A673 (cell line): ENCODE measurements around the gene PPCS. TPM values are rescaled to one million over a fixed set of nuclear protein-coding genes. Genes with fewer than 3 reads are reported as not detected.
"Not testable (repeated sequence)": the region's sequence is repeated elsewhere in the genome, so short reads cannot be mapped to it uniquely, and the experiment has no call there.

ENCODE experiments used
- BruUV-seq: library from RNA; stranded (reverse); fragments of 400-500 nt; replicated peaks from 2 replicates; lab custom pipeline; 2021; lab: Mats Ljungman, UMichigan
- CTCF ChIA-PET: fragments of 300-600 bp; sonication (Branson Sonifier 250); formaldehyde crosslinking; loops from one replicate; lab custom pipeline; 2022; ENCODE audit warnings: antibody characterized with exemption; lab: Charles Lee
- POLR2A ChIA-PET: fragments of 300-600 bp; sonication (Branson Sonifier 250); formaldehyde crosslinking; loops from one replicate; lab custom pipeline; 2022; ENCODE audit warnings: antibody characterized with exemption; ENCODE audit not compliant: low non-redundant PET; lab: Charles Lee
- DNase-seq: peaks from one replicate; pipeline ENCODE4 v3.0.0-alpha.2; 2015; ENCODE audit warnings: low spot score
- H3K27ac ChIP-seq: fragments of 200-600 bp; sonication (generic); 2 replicates; pipeline ENCODE4 v1.5.1; 2016; ENCODE audit warnings: mixed run types, low read depth, mild to moderate bottlenecking, mixed read lengths, antibody characterized with exemption, low read length; ENCODE audit not compliant: poor library complexity, severe bottlenecking
- H3K27me3 ChIP-seq: fragments of 200-600 bp; sonication (generic); replicated peaks from 2 replicates; pipeline ENCODE4 v1.6.1; 2017; ENCODE audit warnings: mixed run types, low read depth, mild to moderate bottlenecking, mixed read lengths, antibody characterized with exemption, low read length; ENCODE audit not compliant: insufficient read depth, poor library complexity
- H3K36me3 ChIP-seq: fragments of 200-600 bp; sonication (generic); 2 replicates; pipeline ENCODE4 v1.6.1; 2016; ENCODE audit warnings: mixed run types, mild to moderate bottlenecking, mixed read lengths, antibody characterized with exemption, low read length; ENCODE audit not compliant: insufficient read depth, poor library complexity, severe bottlenecking
- H3K4me1 ChIP-seq: fragments of 200-600 bp; sonication (generic); 2 replicates; pipeline ENCODE4 v1.6.1; 2017; ENCODE audit warnings: mixed run types, mild to moderate bottlenecking, mixed read lengths, antibody characterized with exemption, low read length; ENCODE audit not compliant: insufficient read depth, poor library complexity, severe bottlenecking
- H3K4me3 ChIP-seq: fragments of 200-600 bp; sonication (generic); 2 replicates; pipeline ENCODE4 v1.5.1; 2016; ENCODE audit warnings: low read depth, mixed run types, mild to moderate bottlenecking, mixed read lengths, low read length; ENCODE audit not compliant: poor library complexity, severe bottlenecking
- H3K9me3 ChIP-seq: fragments of 200-600 bp; sonication (generic); 2 replicates; pipeline ENCODE4 v1.6.1; 2016; ENCODE audit warnings: mixed run types, low read depth, mild to moderate bottlenecking, mixed read lengths, antibody characterized with exemption, low read length; ENCODE audit not compliant: poor library complexity, severe bottlenecking
- CTCF ChIP-seq: fragments of 300-800, 200-600 bp; sonication (generic); conservative IDR thresholded peaks from 2 replicates; pipeline ENCODE4 v1.5.1; 2017; ENCODE audit warnings: low read depth, mild to moderate bottlenecking, antibody characterized with exemption, low read length, moderate library complexity, mixed read lengths
- EZH2 ChIP-seq: fragments of 200-600 bp; sonication (generic); IDR thresholded peaks from 2 replicates; pipeline ENCODE4 v1.6.1; 2017; ENCODE audit warnings: borderline replicate concordance, low read depth, mild to moderate bottlenecking, mixed read lengths, antibody characterized with exemption, low read length; ENCODE audit not compliant: poor library complexity, severe bottlenecking
- intact Hi-C: fragments of 100-400 bp; cut with micrococcal nuclease; formaldehyde crosslinking; loops from one replicate; pipeline ENCODE4 v1.10.0; 2022; ENCODE audit not compliant: unreplicated experiment
- total RNA-seq: library from RNA; stranded (reverse); gene quantifications from 2 replicates; pipeline ENCODE4 v1.2.3, GENCODE V29; 2021

PPCS gene
- total RNA-seq, 1 experiment from 2014 or later, result 35.7 TPM

- ChIA-PET CTCF (no interaction called here), POLR2A (no interaction called here)
- Histone ChIP-seq H3K36me3 (no peaks in the 10 kb centered on the region), H3K4me3 (no peak overlapping the region), H3K9me3 (no peaks in the 10 kb centered on the region), H3K4me1 (no peaks in the 10 kb centered on the region), H3K27me3 (no peaks in the 10 kb centered on the region), H3K27ac (no peak overlapping the region)
- DNase-seq, result no peak
- no TSS peak for BruUV-seq
- intact Hi-C loops, result no loop called here
- TF ChIP-seq CTCF, result no peak
- TF ChIP-seq EZH2, result no peak
Measured at GRCh38 chr1:42482635-42483153, 26.4 kb downstream of the PPCS start.

DNA sequence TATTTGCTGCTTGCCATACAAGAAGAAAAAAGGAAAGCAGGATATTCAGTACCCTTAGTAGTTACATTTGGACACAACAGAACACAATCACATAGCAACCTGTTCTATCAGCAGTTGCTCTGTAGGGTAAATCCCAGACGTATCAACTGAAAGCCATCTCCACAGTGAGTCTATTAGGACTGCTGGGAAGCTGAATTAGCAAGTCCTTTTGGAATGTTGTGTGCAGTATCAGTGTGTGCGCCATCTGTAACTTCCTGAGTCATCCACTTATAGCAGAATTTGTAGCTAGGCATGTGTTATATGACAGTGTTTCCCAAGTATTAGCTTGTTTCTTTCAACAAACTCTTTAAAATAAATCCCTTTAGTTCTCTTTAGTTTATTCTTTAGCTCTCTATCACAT, 28.0 kb downstream of the PPCS start:
- Histone ChIP-seq H3K4me3 (no peak overlapping the region), H3K4me1 (no peaks in the 10 kb centered on the region), H3K27ac (no peak overlapping the region), H3K27me3 (no peaks in the 10 kb centered on the region), H3K36me3 (no peaks in the 10 kb centered on the region), H3K9me3 (no peaks in the 10 kb centered on the region)
- CTCF ChIA-PET, result no interaction called here
- TF ChIP-seq EZH2 (no peak), CTCF (no peak)
- BruUV-seq, result no TSS peak
- intact Hi-C loops, result no loop called here
- POLR2A ChIA-PET, result no interaction called here
- no peak for DNase-seq

GRCh38 chr1:42490237-42490636, 33.9 kb downstream of the PPCS start:
- no TSS peak for BruUV-seq
- no peak overlapping the region for H3K4me3 ChIP-seq
- intact Hi-C loops, result no loop called here
- H3K9me3 ChIP-seq, result no peaks in the 10 kb centered on the region
- CTCF ChIA-PET, result no interaction called here
- H3K4me1 ChIP-seq, result no peaks in the 10 kb centered on the region
- no peak for DNase-seq
- no peaks in the 10 kb centered on the region for H3K27me3 ChIP-seq
- TF ChIP-seq EZH2 (no peak), CTCF (no peak)
- POLR2A ChIA-PET, result no interaction called here
- no peak overlapping the region for H3K27ac ChIP-seq
- no peaks in the 10 kb centered on the region for H3K36me3 ChIP-seq

GRCh38 chr1:42502031-42502430, 45.7 kb downstream of the PPCS start:
- H3K36me3 ChIP-seq, POLR2A ChIA-PET, intact Hi-C loops, CTCF ChIA-PET, H3K4me1 ChIP-seq, H3K27ac ChIP-seq, DNase-seq, H3K27me3 ChIP-seq, BruUV-seq, H3K4me3 ChIP-seq: not testable (repeated sequence)
- H3K9me3 ChIP-seq, result peaks cover 29% of the 10 kb centered on the region
